Measurements from ENCODE around the gene ARL11.

ARL11 gene

GRCh38 chr13:49630580-49630979 lies 2.3 kb downstream of the ARL11 start:
- TF ChIP-seq GATA2 (IDR thresholded peaks at IDR 0.05; ENCODE audit: low read depth, low read length) (no peak), GATA3 (IDR thresholded peaks at IDR 0.05; ENCODE audit: low read depth, low read length) (no peak)

- TF ChIP-seq GATA3 (IDR thresholded peaks at IDR 0.05; ENCODE audit: low read depth, low read length) (no peak), GATA2 (IDR thresholded peaks at IDR 0.05; ENCODE audit: low read depth, low read length) (no peak)
Observed at GRCh38 chr13:49632156-49632555, 3.8 kb downstream of the ARL11 start.

GRCh38 chr13:49633710-49634109 lies 5.4 kb downstream of the ARL11 start:
- TF ChIP-seq GATA3 (IDR thresholded peaks at IDR 0.05; ENCODE audit: low read depth, low read length) (no peak), GATA2 (IDR thresholded peaks at IDR 0.05; ENCODE audit: low read depth, low read length) (no peak)

GRCh38 chr13:49635599-49636433 lies 7.5 kb downstream of the ARL11 start:
- TF ChIP-seq GATA2 (IDR thresholded peaks at IDR 0.05; ENCODE audit: low read depth, low read length) = no peak
- TF ChIP-seq GATA3 (IDR thresholded peaks at IDR 0.05; ENCODE audit: low read depth, low read length) = no peak

GRCh38 chr13:49636705-49637104 lies 8.4 kb downstream of the ARL11 start:
- TF ChIP-seq GATA3 (IDR thresholded peaks at IDR 0.05; ENCODE audit: low read depth, low read length) (no peak), GATA2 (IDR thresholded peaks at IDR 0.05; ENCODE audit: low read depth, low read length) (no peak)

- TF ChIP-seq GATA3 (IDR thresholded peaks at IDR 0.05; ENCODE audit: low read depth, low read length) (no peak), GATA2 (IDR thresholded peaks at IDR 0.05; ENCODE audit: low read depth, low read length) (no peak)
Observed at GRCh38 chr13:49638030-49638743, 9.9 kb downstream of the ARL11 start.

- TF ChIP-seq GATA2 (IDR thresholded peaks at IDR 0.05; ENCODE audit: low read depth, low read length) (no peak), GATA3 (IDR thresholded peaks at IDR 0.05; ENCODE audit: low read depth, low read length) (no peak)
Observed at GRCh38 chr13:49638744-49639072, 10.4 kb downstream of the ARL11 start.

- TF ChIP-seq GATA3 (IDR thresholded peaks at IDR 0.05; ENCODE audit: low read depth, low read length) = no peak
- no peak for TF ChIP-seq GATA2 (IDR thresholded peaks at IDR 0.05; ENCODE audit: low read depth, low read length)
Observed at GRCh38 chr13:49641801-49642291, 13.5 kb downstream of the ARL11 start.

GRCh38 chr13:49643035-49643646 lies 14.8 kb downstream of the ARL11 start:
- TF ChIP-seq GATA3 (IDR thresholded peaks at IDR 0.05; ENCODE audit: low read depth, low read length) = no peak
- TF ChIP-seq GATA2 (IDR thresholded peaks at IDR 0.05; ENCODE audit: low read depth, low read length) = no peak

- no peak for TF ChIP-seq GATA2 (IDR thresholded peaks at IDR 0.05; ENCODE audit: low read depth, low read length)
- no peak for TF ChIP-seq GATA3 (IDR thresholded peaks at IDR 0.05; ENCODE audit: low read depth, low read length)
Observed at GRCh38 chr13:49645451-49645850, 17.1 kb downstream of the ARL11 start.

- no peak for TF ChIP-seq GATA2 (IDR thresholded peaks at IDR 0.05; ENCODE audit: low read depth, low read length)
- no peak for TF ChIP-seq GATA3 (IDR thresholded peaks at IDR 0.05; ENCODE audit: low read depth, low read length)
Observed at GRCh38 chr13:49646688-49647087, 18.4 kb downstream of the ARL11 start.

GRCh38 chr13:49649244-49649962 lies 21.1 kb downstream of the ARL11 start:
- TF ChIP-seq GATA3 (IDR thresholded peaks at IDR 0.05; ENCODE audit: low read depth, low read length) = no peak
- no peak for TF ChIP-seq GATA2 (IDR thresholded peaks at IDR 0.05; ENCODE audit: low read depth, low read length)

GRCh38 chr13:49649963-49650312 lies 21.6 kb downstream of the ARL11 start:
- no peak for TF ChIP-seq GATA2 (IDR thresholded peaks at IDR 0.05; ENCODE audit: low read depth, low read length)
- no peak for TF ChIP-seq GATA3 (IDR thresholded peaks at IDR 0.05; ENCODE audit: low read depth, low read length)
